Inferior parietal cortex (tissue), 1 donor: ENCODE data around the gene ALG3.

Source experiments
- DNase-seq: peaks from one replicate; pipeline ENCODE4 v3.0.0-alpha.2; 2016; ENCODE audit errors: extremely low spot score

The ALG3 gene

DNA sequence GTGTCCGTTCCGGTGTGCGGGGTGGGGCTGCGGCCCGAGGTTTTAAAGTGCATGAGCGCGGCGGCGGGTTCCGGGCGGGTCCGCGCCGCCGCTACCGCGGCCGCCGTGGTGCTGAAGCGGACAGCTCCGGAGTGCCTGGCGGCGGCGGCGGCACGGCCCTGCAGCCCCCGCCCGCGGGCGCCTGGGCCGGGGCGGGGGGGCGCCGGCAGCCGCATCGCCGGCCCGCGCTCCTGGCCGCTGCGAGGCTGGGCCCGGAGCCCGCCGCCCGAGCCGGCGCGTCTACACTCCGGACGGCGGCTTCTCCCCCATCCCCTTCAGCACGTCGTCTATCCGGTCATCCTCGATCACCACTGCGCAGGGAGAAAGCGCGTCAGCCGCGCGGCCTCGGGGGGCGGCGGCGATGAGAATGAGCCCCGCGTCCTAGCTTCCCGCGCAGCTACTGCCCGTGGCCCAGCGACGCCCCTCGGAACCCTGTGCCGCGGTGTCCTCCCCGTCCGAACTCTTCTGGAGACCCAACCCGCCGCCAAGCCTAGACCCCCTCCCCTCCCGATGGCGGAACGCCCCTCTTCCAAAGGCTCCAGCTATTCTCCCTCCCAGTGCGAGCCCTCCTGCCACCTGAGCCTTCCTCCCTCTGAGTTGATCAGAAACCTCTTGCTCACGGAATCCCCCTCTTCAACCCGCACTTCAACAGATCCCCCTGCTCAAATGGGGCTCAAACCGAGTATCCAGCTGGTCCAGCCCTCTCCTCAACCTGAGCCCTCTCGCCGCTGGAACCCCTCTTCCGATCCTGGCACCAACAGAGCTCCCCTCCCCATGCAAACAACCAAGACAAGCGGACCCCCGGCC lies 11.3 kb upstream of the ALG3 start:
- DNase-seq: no peak

DNA sequence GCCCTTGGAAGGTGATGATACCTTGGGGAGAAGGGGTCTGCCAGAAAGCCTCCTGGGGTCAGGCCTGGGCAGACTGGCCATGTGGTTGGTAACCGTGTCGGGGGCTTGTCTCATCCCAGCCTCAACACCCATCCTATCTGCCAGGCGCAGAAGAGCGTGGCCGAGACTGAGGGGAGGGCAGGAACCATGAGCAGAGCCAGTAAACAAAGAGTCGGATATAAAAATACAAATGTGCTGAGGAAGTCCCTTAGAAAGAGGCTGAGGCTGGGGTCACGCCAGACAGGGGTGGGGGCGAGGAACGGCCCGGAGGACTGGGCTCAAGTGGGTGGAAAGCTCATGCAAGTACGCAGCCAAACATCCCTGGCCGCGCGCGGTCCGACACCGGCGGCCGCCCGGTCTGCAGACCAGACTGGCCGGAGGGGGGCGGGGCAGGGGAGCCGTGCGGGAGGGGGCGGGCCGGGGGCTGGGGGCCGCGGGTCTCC lies 10.7 kb upstream of the ALG3 start:
- DNase-seq: no peak

DNA sequence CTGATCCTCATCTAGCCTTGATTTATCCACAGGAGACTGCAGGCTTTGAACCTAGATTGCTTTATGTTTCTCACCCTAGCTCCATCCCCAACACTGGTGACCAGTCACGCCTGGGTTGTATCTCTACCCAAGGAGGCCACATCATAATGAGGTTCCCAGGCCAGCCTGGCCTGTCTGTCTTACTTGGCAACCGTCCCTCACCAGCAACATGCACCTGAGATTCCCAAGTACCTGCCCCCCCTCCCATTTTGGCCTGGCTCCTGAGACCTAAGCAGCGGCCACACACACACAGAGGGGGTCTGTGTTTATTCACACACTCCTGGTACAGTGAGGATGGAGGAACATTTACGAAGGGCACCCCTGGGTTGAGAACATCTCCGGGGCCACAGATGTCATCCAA lies 10.2 kb upstream of the ALG3 start:
- DNase-seq: no peak

DNA sequence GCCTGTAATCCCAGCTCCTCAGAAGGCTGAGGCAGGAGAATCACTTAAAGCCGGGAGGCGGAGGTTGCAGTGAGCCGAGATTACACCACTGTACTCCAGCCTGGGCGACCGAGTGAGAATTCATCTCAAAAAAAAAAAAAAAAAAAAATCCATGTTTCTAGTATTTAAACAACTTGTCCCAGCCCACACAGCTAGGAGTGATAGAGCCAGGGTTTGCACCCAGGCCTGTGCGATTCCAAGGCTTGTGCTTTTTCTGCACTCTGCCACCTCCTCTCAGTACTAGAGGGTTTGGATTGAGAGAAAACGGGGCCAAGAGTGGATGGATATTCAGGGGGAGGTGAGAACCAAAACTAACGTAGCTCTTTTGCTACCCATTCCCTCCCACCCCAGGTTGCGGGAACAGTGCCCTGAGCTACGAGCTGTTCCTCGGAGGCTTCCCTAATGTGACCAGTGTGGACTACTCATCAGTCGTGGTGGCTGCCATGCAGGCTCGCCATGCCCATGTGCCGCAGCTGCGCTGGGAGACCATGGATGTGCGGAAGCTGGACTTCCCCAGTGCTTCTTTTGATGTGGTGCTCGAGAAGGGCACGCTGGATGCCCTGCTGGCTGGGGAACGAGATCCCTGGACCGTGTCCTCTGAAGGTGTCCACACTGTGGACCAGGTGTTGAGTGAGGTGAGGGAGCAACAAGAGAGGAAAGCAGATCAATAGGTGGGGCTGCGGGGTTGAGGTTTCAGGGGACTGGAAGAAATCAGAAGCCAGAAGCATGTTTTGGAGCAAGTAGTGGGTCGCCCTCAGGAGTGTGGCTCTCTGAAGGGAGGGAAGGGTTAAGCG lies 8.5 kb upstream of the ALG3 start:
- no peak for DNase-seq

DNA sequence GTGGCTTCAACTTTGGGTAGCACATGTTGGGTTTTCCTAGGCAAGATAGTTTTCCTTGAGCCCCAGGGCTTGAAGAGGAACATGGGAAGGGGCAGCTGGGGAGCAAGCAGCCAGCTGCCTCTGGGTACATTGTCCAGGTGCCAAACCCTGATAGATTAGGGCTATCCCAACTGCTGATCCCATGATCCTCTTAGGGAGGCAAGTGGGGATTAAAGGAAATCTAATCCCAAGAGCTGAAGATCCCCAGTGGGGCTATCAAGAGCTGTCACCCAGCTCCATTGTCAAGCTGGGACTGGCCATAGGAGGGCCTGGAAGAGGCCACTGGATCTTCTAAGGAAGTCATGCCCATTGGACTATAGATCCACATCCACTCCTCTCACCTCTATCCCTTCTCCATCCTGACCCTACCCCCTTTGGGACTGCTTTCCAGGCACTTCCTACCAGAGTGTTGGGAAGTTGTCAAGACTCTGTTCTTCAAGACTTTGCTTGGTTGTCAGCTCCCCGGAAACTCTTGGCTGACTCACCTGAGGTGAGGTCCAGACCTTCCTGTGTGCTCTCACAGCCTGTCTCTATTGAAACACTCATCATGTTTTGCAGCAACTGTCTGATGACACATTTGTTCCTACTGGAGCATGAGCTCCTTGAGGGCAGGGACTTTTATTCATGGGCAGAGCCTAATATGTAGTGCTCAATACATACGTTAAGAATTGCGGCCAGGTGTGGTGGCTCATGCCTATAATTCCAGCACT lies 6.7 kb upstream of the ALG3 start:
- no peak for DNase-seq

DNA sequence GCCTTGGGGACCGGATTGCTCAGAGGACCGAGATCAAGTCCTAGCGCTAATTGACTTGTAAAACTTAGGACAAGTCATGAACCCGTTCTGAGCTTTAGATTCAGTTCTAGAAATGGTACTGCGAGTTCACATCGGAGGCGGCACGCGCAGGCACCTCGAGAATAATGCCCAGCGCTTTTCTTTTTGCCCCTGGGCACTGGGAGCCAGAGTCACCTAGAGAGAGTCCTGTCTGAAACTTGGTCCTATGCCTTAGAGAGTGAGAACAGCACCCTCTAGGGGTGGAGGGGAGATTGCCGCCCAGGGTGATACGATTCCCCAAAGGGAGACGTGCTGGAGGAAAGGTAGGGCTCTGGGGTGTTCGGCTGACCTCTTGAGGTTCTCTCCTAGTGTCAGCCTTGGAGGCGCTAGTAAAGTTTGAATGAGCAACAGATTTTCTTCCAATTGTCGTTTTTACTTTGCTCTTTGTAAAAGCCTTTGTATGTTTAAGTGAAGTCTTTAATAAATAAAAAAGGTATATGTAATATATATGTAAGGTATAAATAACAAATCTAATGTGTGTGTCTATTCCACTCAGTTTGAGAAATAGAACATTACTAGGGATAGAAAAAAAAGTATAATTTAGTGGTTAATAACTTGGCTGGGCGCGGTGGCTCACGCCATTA lies 1.5 kb upstream of the ALG3 start:
- peak; percentile 94 for DNase-seq

DNA sequence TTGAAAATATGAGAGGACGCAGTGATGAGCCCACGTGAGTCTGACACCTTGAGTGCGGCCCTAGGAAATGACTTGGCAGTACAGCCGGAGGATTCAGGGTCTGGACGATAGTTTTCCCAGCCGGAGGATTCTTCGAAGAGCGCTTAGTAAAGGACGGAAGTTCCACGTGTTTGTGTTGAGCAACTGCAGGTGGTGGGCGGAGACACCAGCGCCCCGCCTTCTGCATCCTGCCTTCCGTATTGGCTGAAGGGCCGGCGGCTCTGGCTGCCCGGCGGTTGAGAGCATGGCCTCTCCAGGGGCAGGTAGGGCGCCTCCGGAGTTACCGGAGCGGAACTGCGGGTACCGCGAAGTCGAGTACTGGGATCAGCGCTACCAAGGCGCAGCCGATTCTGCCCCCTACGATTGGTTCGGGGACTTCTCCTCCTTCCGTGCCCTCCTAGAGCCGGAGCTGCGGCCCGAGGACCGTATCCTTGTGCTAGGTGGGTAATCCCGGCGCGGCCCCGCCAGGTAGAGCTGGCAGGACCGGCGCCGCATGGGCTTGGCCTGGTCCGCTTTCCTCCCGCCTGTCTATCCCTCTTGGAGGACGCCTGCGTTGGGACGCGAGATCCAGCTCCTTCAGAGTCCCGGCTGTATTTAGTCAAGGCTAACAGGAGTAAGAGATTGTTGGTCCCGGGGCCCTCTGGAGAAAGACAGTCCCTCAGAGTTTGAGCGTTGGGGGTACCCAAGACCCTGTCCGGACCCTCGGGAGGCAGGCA lies 827 bp upstream of the ALG3 start, which contains the start of gene EEF1AKMT4:
Gene EEF1AKMT4, plus strand, starts transcription at position 261 of the 755 bp plus-strand sequence. Its CDS starts 23 bp downstream, at position 284.
- DNase-seq: peak; percentile 96

DNA sequence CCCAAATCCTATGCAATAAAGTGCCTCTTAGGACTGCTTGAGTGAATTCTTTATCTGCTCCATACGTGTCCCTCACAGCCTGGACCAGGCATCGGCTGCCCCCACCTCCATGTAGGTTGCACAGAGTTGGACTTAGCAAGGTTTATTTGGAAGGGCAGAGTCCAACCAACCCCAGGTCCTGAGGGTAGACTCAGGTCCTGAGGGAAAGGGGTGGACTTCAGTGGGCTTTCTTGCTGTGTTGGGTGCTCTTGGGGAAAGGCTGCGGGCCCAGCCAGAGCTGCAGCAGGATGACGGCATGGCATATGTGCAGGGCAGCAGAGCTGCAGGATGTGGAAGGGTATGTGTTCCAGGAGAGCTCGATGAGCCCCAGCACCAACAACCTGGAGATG lies 6.5 kb downstream of the ALG3 start:
- no peak for DNase-seq

DNA sequence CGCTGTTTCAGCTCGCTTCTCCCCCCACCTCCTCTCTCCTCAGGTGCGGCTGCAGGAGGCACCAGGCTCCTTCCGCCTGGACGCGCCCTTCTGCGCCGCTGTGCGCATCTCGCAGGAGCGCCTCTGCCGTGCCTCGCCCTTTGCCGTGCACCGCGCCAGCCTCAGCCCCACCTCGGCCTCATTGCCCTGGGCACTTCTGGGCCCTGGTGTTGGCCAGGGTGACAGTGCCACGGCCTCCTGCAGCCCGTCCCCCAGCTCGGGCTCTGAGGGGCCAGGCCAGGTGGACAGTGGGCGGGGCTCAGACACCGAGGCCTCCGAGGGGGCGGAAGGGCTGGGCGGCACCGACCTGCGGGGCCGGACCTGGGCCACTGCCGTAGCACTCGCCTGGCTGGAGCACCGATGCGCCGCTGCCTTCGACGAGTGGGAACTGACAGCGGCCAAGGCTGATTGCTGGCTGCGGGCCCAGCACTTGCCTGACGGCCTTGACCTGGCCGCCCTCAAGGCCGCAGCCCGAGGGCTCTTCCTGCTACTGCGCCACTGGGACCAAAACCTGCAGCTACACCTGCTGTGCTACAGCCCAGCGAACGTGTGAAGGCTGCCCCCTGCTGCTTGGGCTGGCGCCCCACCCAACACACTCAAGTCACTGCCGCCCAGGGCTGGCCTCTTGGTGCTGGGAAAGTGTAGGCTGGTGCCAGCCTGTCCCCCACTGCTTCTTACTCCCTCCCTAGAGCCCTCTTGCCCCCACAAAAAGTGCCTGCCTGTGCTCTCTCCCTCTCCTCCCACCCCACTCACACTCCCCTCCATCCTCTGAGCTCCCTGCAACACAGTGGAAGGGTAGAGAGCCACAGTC lies 7.1 kb downstream of the ALG3 start:
- no peak for DNase-seq

DNA sequence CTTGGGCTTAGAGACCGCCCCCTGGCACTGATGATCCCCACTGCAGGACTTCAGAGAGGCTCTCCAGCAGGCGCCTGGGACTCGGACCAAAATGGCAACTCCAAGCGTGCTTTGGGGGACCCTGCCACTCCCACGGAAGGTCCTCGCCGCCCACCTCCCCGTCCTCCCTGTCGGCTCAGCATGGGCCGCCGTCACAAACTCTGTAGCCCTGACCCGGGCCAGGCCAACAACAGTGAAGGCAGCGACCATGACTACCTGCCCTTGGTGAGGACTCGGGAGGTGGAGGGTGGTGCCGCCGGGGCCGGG lies 7.7 kb downstream of the ALG3 start:
- no peak for DNase-seq

DNA sequence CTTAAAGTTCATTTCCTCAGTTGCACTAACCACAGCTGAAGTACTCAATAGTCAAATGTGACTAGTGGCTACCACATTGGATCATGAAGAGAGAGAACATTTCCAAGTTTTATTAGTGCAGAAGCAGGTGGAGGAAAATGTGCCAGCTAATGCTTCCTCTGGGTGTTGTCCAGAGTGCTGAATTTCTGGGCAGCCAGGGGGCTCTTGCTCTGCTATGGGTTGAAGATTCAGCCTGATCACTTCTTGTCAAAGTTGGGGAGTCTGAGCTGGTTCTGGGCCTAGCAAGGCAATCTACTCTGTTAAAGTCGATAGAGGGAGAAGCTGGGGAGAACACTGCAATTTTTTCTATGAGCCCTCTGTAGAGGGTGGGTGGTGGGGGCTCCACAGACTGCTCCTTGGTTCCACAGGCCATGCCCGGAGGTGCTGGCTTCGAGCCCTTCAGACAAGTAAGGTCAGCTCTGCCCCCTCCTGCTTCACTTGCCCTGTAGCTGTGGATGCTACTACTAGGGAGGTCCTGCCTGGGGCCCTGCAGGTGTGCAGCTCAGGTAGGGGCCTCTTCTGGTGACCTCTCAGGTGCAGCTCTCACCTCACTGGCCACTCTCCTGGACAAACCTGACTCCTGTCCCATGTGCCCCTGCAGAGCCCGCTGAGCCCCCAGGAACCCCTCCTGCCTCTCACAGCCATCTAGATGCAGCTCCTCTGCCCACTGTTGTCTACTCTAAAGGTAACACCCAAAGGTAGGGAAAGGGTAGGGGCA lies 8.2 kb downstream of the ALG3 start:
- no peak for DNase-seq

DNA sequence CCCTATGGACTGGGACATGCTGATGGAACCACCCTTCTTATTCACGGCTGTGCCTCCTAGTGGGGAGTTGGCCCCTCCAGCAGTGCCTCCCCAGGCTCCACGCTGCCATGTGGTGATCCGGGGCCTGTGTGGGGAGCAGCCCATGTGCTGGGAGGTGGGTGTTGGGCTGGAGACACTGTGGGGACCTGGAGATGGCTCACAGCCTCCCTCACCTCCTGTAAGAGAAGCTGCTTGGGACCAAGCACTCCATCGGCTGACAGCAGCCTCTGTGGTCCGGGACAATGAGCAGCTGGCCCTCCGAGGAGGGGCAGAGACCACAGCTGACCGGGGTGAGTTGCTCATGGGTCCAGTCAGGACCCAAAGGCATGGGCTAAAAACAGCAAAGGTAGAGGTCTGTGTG lies 9.1 kb downstream of the ALG3 start:
- DNase-seq: no peak

DNA sequence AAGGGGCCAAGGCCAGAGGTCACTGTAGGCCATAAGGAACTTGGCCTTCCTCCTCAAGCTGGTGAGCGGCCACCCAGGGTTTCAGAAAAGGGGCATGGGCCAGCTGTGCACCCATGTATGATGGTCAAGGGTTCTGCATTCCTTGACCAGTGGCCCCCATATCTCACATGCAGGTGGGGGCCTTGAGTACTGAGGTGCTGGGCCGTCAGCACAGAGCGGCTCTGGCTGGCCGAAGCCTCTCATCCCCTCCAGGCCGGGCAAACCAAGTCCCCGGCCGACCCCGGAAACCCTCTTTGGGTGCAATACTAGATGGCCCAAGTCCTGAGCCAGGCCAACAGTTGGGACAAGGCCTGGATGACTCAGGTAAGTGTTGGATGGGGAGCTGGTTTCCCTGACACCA lies 9.5 kb downstream of the ALG3 start:
- no peak for DNase-seq

DNA sequence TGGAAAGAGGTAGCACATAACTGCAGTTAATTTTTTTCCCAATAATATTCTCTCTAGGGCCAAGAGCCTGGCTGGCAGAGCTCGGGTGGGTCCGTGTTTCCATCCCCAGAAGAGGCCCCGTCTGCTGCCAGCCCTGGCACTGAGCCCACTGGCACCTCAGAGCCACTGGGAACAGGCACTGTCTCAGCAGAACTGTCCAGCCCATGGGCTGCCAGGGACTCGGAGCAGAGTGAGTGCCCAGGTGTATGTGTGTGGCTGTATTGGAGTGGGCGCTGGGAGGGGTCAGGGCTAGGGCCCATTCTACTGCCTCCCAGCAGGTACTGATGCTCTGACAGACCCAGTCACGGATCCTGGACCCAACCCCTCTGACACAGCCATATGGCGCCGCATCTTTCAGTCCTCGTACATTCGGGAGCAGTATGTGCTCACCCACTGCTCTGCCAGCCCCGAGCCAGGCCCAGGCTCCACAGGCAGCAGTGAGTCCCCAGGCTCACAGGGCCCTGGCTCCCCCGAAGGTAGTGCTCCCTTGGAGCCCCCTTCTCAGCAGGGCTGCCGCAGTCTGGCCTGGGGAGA lies 10.4 kb downstream of the ALG3 start:
- no peak for DNase-seq

DNA sequence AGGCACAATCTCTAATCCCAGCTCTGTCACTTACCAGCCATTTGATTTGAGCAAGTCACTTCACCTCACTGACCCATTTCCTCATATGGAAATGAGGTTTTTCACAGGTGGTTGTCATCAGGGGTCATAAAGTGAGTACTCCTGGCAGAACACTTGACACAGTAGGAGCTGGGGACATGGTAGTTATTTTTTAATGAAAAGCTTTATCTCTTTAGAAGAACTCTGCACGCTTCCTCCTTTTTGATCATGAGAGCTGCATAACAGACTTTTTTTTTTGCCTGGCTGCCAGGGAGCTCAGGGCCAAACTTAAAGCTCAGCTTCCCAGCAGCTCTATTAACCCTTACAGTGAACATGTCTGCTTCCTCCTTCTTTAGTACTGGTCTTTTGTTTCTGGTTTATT lies 11.0 kb downstream of the ALG3 start:
- no peak for DNase-seq

DNA sequence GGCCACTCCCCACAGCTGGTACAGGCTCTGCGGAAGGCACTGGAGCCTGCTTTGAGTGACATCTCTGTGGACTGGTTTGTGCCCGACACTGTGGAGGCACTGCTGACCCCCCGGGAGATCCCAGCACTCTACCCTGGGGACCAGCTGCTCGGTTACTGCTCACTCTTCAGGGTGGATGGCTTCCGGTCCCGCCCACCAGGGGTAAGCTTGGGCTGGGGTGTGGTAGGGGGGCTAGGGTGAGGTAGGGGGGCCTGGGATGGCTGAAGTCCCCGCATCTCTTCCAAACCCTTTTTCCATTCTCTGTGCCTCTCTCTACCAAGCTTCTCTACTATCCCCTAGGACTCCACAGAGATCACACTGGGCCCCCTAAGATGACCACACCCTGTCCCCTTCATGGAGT lies 11.6 kb downstream of the ALG3 start:
- DNase-seq: no peak

DNA sequence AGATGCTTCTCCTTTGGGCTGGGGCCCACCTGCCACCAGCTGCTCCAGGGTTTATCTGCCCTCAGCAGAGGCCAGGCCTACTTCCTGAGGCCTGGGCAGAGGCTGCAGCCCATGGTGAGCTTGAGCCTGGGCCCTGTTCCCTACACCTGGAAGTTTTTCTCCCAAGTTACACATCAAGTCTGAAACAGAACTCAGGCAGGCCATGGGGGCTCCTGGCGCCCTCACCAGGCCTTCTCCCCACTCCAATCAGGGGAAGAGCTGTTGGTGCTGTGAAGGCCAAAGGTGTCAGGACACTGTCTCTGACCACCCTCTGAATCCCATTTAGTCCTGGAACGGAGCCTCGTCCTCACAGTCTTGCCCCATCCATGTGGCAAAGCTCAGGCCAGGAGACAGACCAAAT lies 12.1 kb downstream of the ALG3 start:
- no peak for DNase-seq

DNA sequence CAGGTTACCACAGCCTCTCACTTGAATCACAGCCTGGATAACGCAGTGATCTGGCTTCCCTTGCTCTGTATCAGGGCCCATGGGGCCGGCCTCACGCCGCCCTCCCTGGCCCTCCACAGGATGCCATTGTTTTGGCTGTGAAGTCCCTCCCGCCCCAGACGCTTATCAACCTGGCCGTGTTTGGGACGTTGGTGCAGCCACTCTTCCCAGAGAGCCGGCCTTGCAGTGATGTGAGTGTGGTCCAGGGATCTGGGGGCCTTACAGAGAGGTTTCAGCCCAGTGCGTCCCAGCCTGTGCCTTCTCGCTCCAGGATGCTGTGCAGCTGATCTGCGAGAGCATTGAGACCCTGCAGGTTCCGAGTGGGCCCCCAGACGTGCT lies 12.7 kb downstream of the ALG3 start:
- no peak for DNase-seq
